ENCODE measurements around the gene ROBO3.

- TF ChIP-seq EZH2 (IDR thresholded peaks at IDR 0.05; ENCODE audit: borderline replicate concordance, low read length), result no peak
- TF ChIP-seq CTCF (IDR thresholded peaks at IDR 0.05; ENCODE audit: low read length), result no peak
These were observed at the start of gene ROBO3 for GRCh38 chr11:124865181-124865901.

Measured in OCI-LY1 (cell line).